Gastroesophageal sphincter (tissue), 4 donors: ENCODE measurements around the gene WDR88. TPM values are rescaled to one million over a fixed set of nuclear protein-coding genes. Genes with fewer than 3 reads are reported as not detected.

Source experiments
- ATAC-seq: fragments of 150-250 bp; one replicate; pipeline ENCODE4 v1.9.1; 2016; ENCODE audit warnings: mild to moderate bottlenecking, moderate library complexity
- H3K27ac ChIP-seq, 4 donors: fragments of 200-600 bp; sonication (generic) in 3 of 4; 1 replicate in 3 of 4; 2 replicates in 1 of 4; pipeline ENCODE4 v1.5.1; 2016 to 2019
- H3K27me3 ChIP-seq: fragments of 200-600 bp; sonication (generic); one replicate; pipeline ENCODE4 v1.5.1; 2019
- H3K36me3 ChIP-seq, 2 donors: fragments of 200-600 bp; sonication (generic); one replicate each; pipeline ENCODE4 v1.5.1; 2019; ENCODE audit warnings: control low read depth in 1 of 2
- H3K4me1 ChIP-seq, 3 donors: fragments of 200-600 bp; sonication (generic); 1 replicate in 2 of 3; 2 replicates in 1 of 3; pipeline ENCODE4 v1.5.1; 2016 to 2019; ENCODE audit warnings: control low read depth in 2 of 3
- H3K4me3 ChIP-seq, 2 donors: fragments of 200-600 bp; sonication (generic); one replicate each; pipeline ENCODE4 v1.5.1; 2019; ENCODE audit warnings: mild to moderate bottlenecking in 1 of 2, moderate library complexity in 1 of 2
- H3K9me3 ChIP-seq, 3 donors: fragments of 200-600 bp; sonication (generic); one replicate each; pipeline ENCODE4 v1.5.1; 2017 to 2019; ENCODE audit warnings: control low read depth in 2 of 3
- EP300 ChIP-seq: sonication (generic); formaldehyde crosslinking; IDR thresholded peaks from one replicate; pipeline ENCODE4 v1.6.1; 2017; ENCODE audit warnings: antibody characterized with exemption, mild to moderate bottlenecking
- POLR2A ChIP-seq, 2 donors: fragments of 450-650 bp; IDR thresholded peaks; one replicate each; pipeline ENCODE4 v1.6.1; 2017; ENCODE audit warnings: antibody characterized with exemption in 2 of 2, mild to moderate bottlenecking in 2 of 2, moderate library complexity in 1 of 2
- POLR2AphosphoS5 ChIP-seq: sonication (generic); formaldehyde crosslinking; IDR thresholded peaks from one replicate; pipeline ENCODE4 v1.6.1; 2017; ENCODE audit warnings: antibody characterized with exemption
- WGBS, 2 donors: methylation state at CpG; one replicate each; pipeline ENCODE4 v1.1.5; 2018; ENCODE audit warnings: low coverage in 1 of 2; 5-methylcytosine and 5-hydroxymethylcytosine counted together
- total RNA-seq, 4 donors: library from RNA; depleted of rRNA; stranded (reverse); fragments of >200 nt; gene quantifications; one replicate each; pipeline ENCODE4 v1.1.0, GENCODE V29; 2016
- TF ChIP-seq, protein P1 (sequence below), 4 experiments: fragments of 200-600 bp in 2 of 4; fragments of 450-650 bp in 2 of 4; sonication (generic) in 1 of 4; IDR thresholded peaks; one replicate each; pipeline ENCODE4 v1.5.1; 2017 to 2019; ENCODE audit warnings: antibody characterized with exemption in 4 of 4, mild to moderate bottlenecking in 2 of 4, moderate library complexity in 2 of 4

WDR88 gene
- total RNA-seq = not detected

DNA sequence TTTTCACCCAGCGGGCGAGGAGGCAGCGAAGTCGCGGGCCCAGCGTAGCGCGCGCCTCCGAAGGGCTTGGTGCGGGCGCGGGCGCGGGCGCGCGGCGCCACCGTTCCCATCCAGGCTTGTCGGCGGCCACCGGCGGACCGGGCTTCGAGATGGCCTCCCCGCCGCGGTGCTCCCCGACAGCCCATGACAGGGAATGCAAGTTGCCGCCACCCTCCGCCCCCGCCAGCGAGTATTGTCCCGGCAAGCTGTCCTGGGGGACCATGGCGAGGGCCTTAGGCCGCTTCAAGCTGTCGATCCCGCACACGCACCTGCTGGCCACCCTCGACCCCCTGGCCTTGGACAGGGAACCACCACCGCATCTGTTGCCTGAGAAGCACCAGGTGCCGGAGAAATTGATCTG lies at the start of gene WDR88:
WDR88 (plus strand) TSS at position 94 of the 400 bp plus-strand sequence; CDS start at position 150, 56 bp downstream.
- TF ChIP-seq POLR2A (IDR thresholded peaks at IDR 0.05) = no peak
- no peak for TF ChIP-seq EP300
- no peak for TF ChIP-seq POLR2AphosphoS5
- TF ChIP-seq, protein P1, sequence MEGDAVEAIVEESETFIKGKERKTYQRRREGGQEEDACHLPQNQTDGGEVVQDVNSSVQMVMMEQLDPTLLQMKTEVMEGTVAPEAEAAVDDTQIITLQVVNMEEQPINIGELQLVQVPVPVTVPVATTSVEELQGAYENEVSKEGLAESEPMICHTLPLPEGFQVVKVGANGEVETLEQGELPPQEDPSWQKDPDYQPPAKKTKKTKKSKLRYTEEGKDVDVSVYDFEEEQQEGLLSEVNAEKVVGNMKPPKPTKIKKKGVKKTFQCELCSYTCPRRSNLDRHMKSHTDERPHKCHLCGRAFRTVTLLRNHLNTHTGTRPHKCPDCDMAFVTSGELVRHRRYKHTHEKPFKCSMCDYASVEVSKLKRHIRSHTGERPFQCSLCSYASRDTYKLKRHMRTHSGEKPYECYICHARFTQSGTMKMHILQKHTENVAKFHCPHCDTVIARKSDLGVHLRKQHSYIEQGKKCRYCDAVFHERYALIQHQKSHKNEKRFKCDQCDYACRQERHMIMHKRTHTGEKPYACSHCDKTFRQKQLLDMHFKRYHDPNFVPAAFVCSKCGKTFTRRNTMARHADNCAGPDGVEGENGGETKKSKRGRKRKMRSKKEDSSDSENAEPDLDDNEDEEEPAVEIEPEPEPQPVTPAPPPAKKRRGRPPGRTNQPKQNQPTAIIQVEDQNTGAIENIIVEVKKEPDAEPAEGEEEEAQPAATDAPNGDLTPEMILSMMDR (IDR thresholded peaks at IDR 0.05) = no peak
- 91% methylated on average over 19 of the region's 43 CpGs; no CpG with 5 or more reads in 1 of the 2 donors for WGBS, 2 donors
- Histone ChIP-seq H3K27ac (no peak within 1 kb of the TSS), H3K4me1 (peaks cover 0 to 6% (median 0%) of the 10 kb centered on the region in 3 donors), H3K27me3 (peaks cover 35% of the 10 kb centered on the region), H3K36me3 (peaks cover 0 to 56% of the 10 kb centered on the region in 2 donors), H3K9me3 (no peaks in the 10 kb centered on the region), H3K4me3 (no peak within 1 kb of the TSS)
- ATAC-seq = no peak

DNA sequence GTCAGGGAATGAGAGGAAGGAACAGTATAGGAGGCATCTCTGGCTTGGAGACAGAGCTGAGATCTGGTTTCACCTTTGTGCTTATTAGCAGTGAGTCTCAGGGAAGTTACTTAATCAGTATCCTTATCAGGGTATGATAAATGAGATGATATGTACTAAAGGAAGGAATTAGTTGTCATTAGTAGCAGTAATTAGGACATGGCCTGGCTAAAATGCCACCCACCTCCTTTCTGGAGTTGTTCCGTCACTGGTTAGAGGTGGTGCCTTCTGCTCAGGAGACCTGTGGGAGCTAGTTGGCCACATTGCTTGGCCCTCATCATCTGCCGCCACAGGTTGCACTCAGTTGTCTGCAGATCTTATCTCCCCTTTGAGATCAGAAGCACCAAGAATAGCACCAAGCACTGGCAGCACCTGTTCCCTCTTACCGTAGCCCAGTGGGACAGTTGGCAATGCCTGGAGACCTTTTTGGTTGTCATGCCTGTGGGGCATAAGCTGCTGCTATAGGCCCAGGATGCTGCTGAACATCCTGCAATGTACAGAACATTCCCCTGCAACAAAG lies 46.3 kb upstream of the WDR88 start:
- 71 to 100% methylated on average over 1 to 2 of the region's 3 CpGs for WGBS, 2 donors
- no peaks in the 10 kb centered on the region for H3K9me3 ChIP-seq
- H3K36me3 ChIP-seq = peaks cover 0 to 45% of the 10 kb centered on the region in 2 donors
- peaks cover 0 to 17% (median 9%) of the 10 kb centered on the region in 3 donors for H3K4me1 ChIP-seq
- TF ChIP-seq, protein P1 (IDR thresholded peaks at IDR 0.05) = no peak
- no peak for TF ChIP-seq EP300
- TF ChIP-seq POLR2AphosphoS5 = no peak
- TF ChIP-seq POLR2A (IDR thresholded peaks at IDR 0.05) = no peak
- ATAC-seq = no peak
- no peaks in the 10 kb centered on the region for H3K27me3 ChIP-seq
- no peak overlapping the region for H3K4me3 ChIP-seq
- H3K27ac ChIP-seq = no peak overlapping the region

DNA sequence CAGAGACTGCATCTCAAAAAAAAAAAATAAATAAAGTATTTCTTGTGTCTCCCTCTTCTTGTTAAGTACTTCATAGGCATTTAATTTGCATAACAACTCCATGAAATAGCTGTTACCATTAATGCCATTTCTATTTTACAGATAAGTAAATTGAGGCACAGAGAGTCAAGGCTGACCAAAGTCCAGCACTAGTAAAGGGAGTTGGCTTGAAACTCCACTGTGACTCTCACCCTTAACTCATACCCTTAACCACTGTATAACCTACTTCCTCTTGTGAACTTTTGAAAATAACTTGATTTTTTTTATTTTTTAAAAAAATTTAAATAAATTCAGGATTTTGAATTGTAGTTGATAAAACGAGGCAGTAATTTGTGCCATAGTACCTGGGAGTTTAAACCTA lies 45.0 kb upstream of the WDR88 start:
- peaks cover 0 to 58% of the 10 kb centered on the region in 2 donors for H3K36me3 ChIP-seq
- TF ChIP-seq EP300 = no peak
- TF ChIP-seq, protein P1 (IDR thresholded peaks at IDR 0.05) = no peak
- no peak for TF ChIP-seq POLR2A (IDR thresholded peaks at IDR 0.05)
- no peak for TF ChIP-seq POLR2AphosphoS5
- H3K9me3 ChIP-seq = no peaks in the 10 kb centered on the region
- H3K27me3 ChIP-seq = no peaks in the 10 kb centered on the region
- H3K4me1 ChIP-seq = peaks cover 0 to 9% (median 4%) of the 10 kb centered on the region in 3 donors
- H3K27ac ChIP-seq = no peak overlapping the region
- no peak for ATAC-seq
- H3K4me3 ChIP-seq = no peak overlapping the region
- WGBS, 2 donors = 75 to 88% methylated on average over 1 of the region's 1 CpG

DNA sequence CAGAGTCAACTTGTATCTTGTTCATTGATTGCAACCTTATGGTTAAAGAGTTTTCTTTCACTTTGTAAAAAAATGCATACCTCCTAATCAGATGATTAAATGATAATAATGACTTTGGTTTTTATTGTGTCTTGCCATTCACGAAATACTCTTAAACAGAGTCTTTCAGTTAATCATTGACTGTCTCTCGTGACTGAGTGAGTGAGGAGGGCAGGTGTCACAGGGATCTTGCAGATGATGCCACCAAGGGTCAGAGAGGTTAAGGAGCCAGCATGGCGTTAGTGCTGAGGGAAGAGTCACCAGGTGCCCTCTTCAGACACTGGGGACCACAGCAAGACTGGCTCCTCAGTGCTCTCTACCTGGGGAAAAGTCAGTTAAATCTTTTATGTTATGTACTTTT lies 42.9 kb upstream of the WDR88 start:
- Histone ChIP-seq H3K4me3 (no peak overlapping the region), H3K9me3 (no peaks in the 10 kb centered on the region), H3K4me1 (no peaks in the 10 kb centered on the region), H3K27me3 (no peaks in the 10 kb centered on the region), H3K36me3 (peaks cover 0 to 78% of the 10 kb centered on the region in 2 donors), H3K27ac (no peak overlapping the region)
- TF ChIP-seq POLR2A (IDR thresholded peaks at IDR 0.05) (no peak), POLR2AphosphoS5 (no peak), EP300 (no peak)
- TF ChIP-seq, protein P1 (IDR thresholded peaks at IDR 0.05) = no peak
- WGBS, 2 donors = 80 to 83% methylated on average over 3 of the region's 3 CpGs
- ATAC-seq = no peak

DNA sequence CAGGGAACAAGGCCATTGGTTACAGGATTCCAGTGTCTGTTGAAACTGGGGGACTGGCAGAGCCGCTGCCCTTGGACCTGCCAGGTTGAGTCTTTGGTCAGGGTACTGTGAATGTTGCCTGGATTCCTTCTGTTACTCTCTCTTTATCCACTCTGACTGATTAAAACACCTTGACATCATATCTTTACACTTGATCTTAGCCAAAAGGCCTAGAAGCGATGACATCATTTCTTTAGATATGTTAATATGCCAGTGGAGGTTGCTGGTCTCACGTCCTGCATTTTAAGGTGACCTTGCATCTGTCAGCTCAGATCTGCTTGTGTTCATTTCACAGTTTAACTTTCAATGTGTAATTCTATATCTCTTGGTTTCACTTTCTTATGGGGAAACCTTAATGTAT lies 41.7 kb upstream of the WDR88 start:
- no peak overlapping the region for H3K4me3 ChIP-seq
- TF ChIP-seq, protein P1 (IDR thresholded peaks at IDR 0.05) = no peak
- TF ChIP-seq POLR2A (IDR thresholded peaks at IDR 0.05) (no peak), EP300 (no peak), POLR2AphosphoS5 (no peak)
- H3K27ac ChIP-seq = no peak overlapping the region
- no peak for ATAC-seq
- no peaks in the 10 kb centered on the region for H3K27me3 ChIP-seq
- WGBS, 2 donors = 75 to 92% methylated on average over 2 of the region's 3 CpGs
- H3K4me1 ChIP-seq = no peaks in the 10 kb centered on the region
- H3K9me3 ChIP-seq = no peaks in the 10 kb centered on the region
- peaks cover 0 to 90% of the 10 kb centered on the region in 2 donors for H3K36me3 ChIP-seq
